HepG2 (cell line): ENCODE measurements around the gene MYOF. TPM values are rescaled to one million over a fixed set of nuclear protein-coding genes. Genes with fewer than 3 reads are reported as not detected.

ENCODE experiments used
- ATAC-seq: fragments of 200-7000 bp; cut with Tn5 transposase; 3 replicates; pipeline ENCODE4 v1.9.1; 2020; ENCODE audit warnings: mild to moderate bottlenecking, moderate library complexity
- BruUV-seq: library from RNA; stranded (reverse); fragments of 400-500 nt; replicated peaks from 2 replicates; lab custom pipeline; 2021; lab: Mats Ljungman, UMichigan
- CTCF ChIA-PET: fragments of 300-600 bp; formaldehyde crosslinking; extraction: SDS; loops from one replicate; lab custom pipeline; 2021; ENCODE audit warnings: low total read pairs, inconsistent platforms, low intra/inter-chr PET ratio; lab: Yijun Ruan, JAX
- POLR2A ChIA-PET: fragments of 350-600 bp; sonication (Branson Sonifier 250); formaldehyde crosslinking; loops from one replicate; lab custom pipeline; 2020; ENCODE audit warnings: antibody characterized with exemption, inconsistent platforms; lab: Yijun Ruan, JAX
- DNase-seq: peaks from one replicate; pipeline ENCODE4 v3.0.0-alpha.2; 2015; ENCODE audit warnings: low spot score
- FAIRE-seq: peaks from 3 replicates; lab custom pipeline; 2011; peaks lifted over from hg19 to GRCh38; lab: Jason Lieb, UNC
- H2AFZ ChIP-seq: one replicate; pipeline ENCODE4 v1.6.1; 2011; ENCODE audit warnings: low read length, inconsistent platforms
- H3K27ac ChIP-seq: fragments of 300-600 bp; 3 replicates; pipeline ENCODE4 v1.8.0; 2011; ENCODE audit warnings: mixed run types, mild to moderate bottlenecking, mixed read lengths, low read length, inconsistent platforms; ENCODE audit not compliant: insufficient read depth; ENCODE audit errors: extremely low read length
- H3K27me3 ChIP-seq, 2 experiments: fragments of 200-600 bp in 1 of 2; 2 replicates in 1 of 2; 3 replicates in 1 of 2; pipeline versions ENCODE4 v1.6.0 to v1.8.0; 2011; ENCODE audit warnings: low read length in 2 of 2, mild to moderate bottlenecking in 2 of 2, moderate library complexity in 2 of 2, inconsistent platforms in 1 of 2; ENCODE audit not compliant: insufficient read depth in 2 of 2, control insufficient read depth in 1 of 2
- H3K36me3 ChIP-seq, 2 experiments: fragments of 200-600 bp in 1 of 2; replicated peaks in 1 of 2; 2 replicates in 1 of 2; 3 replicates in 1 of 2; pipeline versions ENCODE4 v1.5.1 to v1.8.0; 2011; ENCODE audit warnings: low read length in 2 of 2, inconsistent platforms in 1 of 2; ENCODE audit not compliant: insufficient read depth in 2 of 2, control insufficient read depth in 1 of 2
- H3K4me1 ChIP-seq: 2 replicates; pipeline ENCODE4 v1.5.1; 2012; ENCODE audit warnings: low read length, inconsistent platforms; ENCODE audit not compliant: insufficient read depth
- H3K4me2 ChIP-seq: 2 replicates; pipeline ENCODE4 v1.6.0; 2011; ENCODE audit warnings: low read depth, low read length, inconsistent platforms
- H3K4me3 ChIP-seq, 3 experiments: fragments of 200-600 bp in 1 of 3; sonication (generic), shearing (Covaris generic) in 1 of 3; replicated peaks in 1 of 3; 2 replicates each; pipeline ENCODE4 v1.5.1; 2011 to 2016; ENCODE audit warnings: low read length in 3 of 3, inconsistent platforms in 2 of 3, low read depth in 2 of 3, mild to moderate bottlenecking in 2 of 3, control low read depth in 1 of 3, mixed read lengths in 1 of 3; ENCODE audit not compliant: insufficient read depth in 1 of 3
- H3K79me2 ChIP-seq: one replicate; pipeline ENCODE4 v1.6.1; 2011; ENCODE audit warnings: low read length, inconsistent platforms; ENCODE audit not compliant: insufficient read depth
- H3K9ac ChIP-seq: 2 replicates; pipeline ENCODE4 v1.6.0; 2011; ENCODE audit warnings: mild to moderate bottlenecking, low read depth, low read length, inconsistent platforms; ENCODE audit not compliant: insufficient read depth
- H3K9me3 ChIP-seq: 2 replicates; pipeline ENCODE4 v1.5.1; 2012; ENCODE audit warnings: mild to moderate bottlenecking, low read length
- H4K20me1 ChIP-seq: 2 replicates; pipeline ENCODE4 v1.6.0; 2011; ENCODE audit warnings: inconsistent platforms, mild to moderate bottlenecking, low read length, moderate library complexity; ENCODE audit not compliant: insufficient read depth
- CEBPB ChIP-seq: IDR thresholded peaks from 2 replicates; pipeline ENCODE4 v1.6.1; 2011; ENCODE audit warnings: low read depth, low read length, improper control_type of control experiment, borderline replicate concordance
- EED ChIP-seq: sonication (generic); formaldehyde crosslinking; IDR thresholded peaks from 2 replicates; pipeline ENCODE4 v1.5.0; 2020; ENCODE audit warnings: mild to moderate bottlenecking, missing genetic modification reagents
- GATAD1 ChIP-seq: IDR thresholded peaks from 2 replicates; pipeline ENCODE4 v1.6.1; 2016; ENCODE audit warnings: missing genetic modification reagents, missing compliant biosample characterization
- JDP2 ChIP-seq: sonication (generic); formaldehyde crosslinking; IDR thresholded peaks from 2 replicates; pipeline ENCODE4 v1.8.1; 2022; ENCODE audit warnings: missing genetic modification reagents, borderline replicate concordance
- MTA1 ChIP-seq: sonication (generic); formaldehyde crosslinking; IDR thresholded peaks from 2 replicates; pipeline ENCODE4 v1.4.0; 2020; ENCODE audit warnings: missing genetic modification reagents, mild to moderate bottlenecking, borderline replicate concordance
- NFIC ChIP-seq: IDR thresholded peaks from 2 replicates; pipeline ENCODE4 v1.6.1; 2012; ENCODE audit warnings: mild to moderate bottlenecking, low read length, inconsistent platforms
- PAWR ChIP-seq: sonication (generic); formaldehyde crosslinking; IDR thresholded peaks from 2 replicates; pipeline ENCODE4 v1.4.0; 2020; ENCODE audit warnings: missing genetic modification reagents, mild to moderate bottlenecking, borderline replicate concordance
- RBM22 ChIP-seq: fragments of 200-400 bp; formaldehyde crosslinking; optimal IDR thresholded peaks from 2 replicates; pipeline ENCODE3; 2017; ENCODE audit warnings: mild to moderate bottlenecking, low read length, moderate library complexity
- ZNF232 ChIP-seq: sonication (generic); formaldehyde crosslinking; IDR thresholded peaks from 2 replicates; pipeline ENCODE4 v1.4.0; 2020; ENCODE audit warnings: missing genetic modification reagents, borderline replicate concordance
- ZNF720 ChIP-seq: sonication (generic); formaldehyde crosslinking; IDR thresholded peaks from 2 replicates; pipeline ENCODE4 v1.4.0; 2020; ENCODE audit warnings: missing genetic modification reagents
- ZNF749 ChIP-seq: sonication (generic); formaldehyde crosslinking; IDR thresholded peaks from 2 replicates; pipeline ENCODE4 v1.8.0; 2022; ENCODE audit warnings: mild to moderate bottlenecking, missing genetic modification reagents, moderate library complexity, borderline replicate concordance
- ZNF768 ChIP-seq: sonication (generic); formaldehyde crosslinking; IDR thresholded peaks from 2 replicates; pipeline ENCODE4 v1.4.0; 2020; ENCODE audit warnings: missing genetic modification reagents
- WGBS: methylation state at CpG from one replicate; pipeline ENCODE4 v1.1.6; 2017; ENCODE audit warnings: low lambda C conversion rate; 5-methylcytosine and 5-hydroxymethylcytosine counted together
- in situ Hi-C: cut with HindIII; loops from 2 replicates; pipeline ENCODE4 v1.10.0; 2017; ENCODE audit warnings: low pct_unique_long_range_greater_than_20kb; ENCODE audit not compliant: extremely low pct_ligation_motif_present
- intact Hi-C: fragments of 100-400 bp; cut with micrococcal nuclease; formaldehyde crosslinking; loops from one replicate; pipeline ENCODE4 v1.10.0; 2022; ENCODE audit not compliant: unreplicated experiment
- polyA plus RNA-seq, 8 experiments: library from polyadenylated mRNA; depleted of rRNA in 3 of 8; stranded (reverse) in 7 of 8; unstranded in 1 of 8; fragments of >200 nt; fragmentation: Illumina TruSeq in 4 of 8; extraction: Trizol in 4 of 8; gene quantifications; 2 replicates each; pipeline versions ENCODE4 v1.2.1 to v1.2.3, GENCODE V29; 2011 to 2016; ENCODE audit warnings: low read depth in 4 of 8, missing spikeins in 1 of 8, mixed read lengths in 1 of 8; ENCODE audit not compliant: insufficient read depth in 1 of 8
- total RNA-seq, 5 experiments: library from RNA; depleted of rRNA; stranded (reverse); fragments of >200 nt; fragmentation: Illumina TruSeq; extraction: Trizol; gene quantifications; 2 replicates each; pipeline ENCODE4 v1.2.3, GENCODE V29; 2016; ENCODE audit warnings: low read depth in 1 of 5
- TF ChIP-seq, protein P1 (sequence below): sonication (generic); formaldehyde crosslinking; IDR thresholded peaks from 2 replicates; pipeline ENCODE4 v1.5.0; 2020; ENCODE audit warnings: missing genetic modification reagents

MYOF gene
- total and polyA plus RNA-seq, 2 of the 13 experiments (the other 11 are each of a cell fraction or from before 2014, with no cell fraction given), result 0.18 to 0.42 TPM

GRCh38 chr10:93386631-93387369 is 95.3 kb downstream of the MYOF start (continued):
- peak; percentile 71; the same call in 1 of the 2 replicates for TF ChIP-seq CEBPB

DNA sequence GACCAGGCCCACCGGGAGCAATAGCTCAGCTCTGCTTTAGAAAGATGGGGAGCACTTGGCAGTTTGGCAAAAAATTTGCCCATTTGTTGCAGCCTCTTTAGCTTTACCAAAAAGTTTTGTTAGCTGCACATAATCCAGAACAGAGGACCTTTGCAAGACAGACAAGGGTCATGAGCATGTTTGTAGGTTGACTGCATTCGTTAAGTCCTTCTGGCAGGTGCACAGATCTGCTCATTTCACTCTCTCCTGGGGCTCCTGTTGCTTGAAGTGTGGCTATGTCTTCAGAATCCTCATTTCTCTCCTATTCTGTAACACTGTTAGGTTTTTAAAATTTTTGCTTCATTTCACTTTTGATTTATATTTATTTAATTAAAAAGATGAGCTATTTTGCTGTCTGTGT is 96.8 kb downstream of the MYOF start:
- Histone ChIP-seq H3K9me3 (no peaks in the 10 kb centered on the region), H3K4me1 (no peaks in the 10 kb centered on the region), H3K27me3 (no peaks in the 10 kb centered on the region; a peak in 1 of 5 replicates), H2AFZ (no peak overlapping the region), H3K9ac (no peak overlapping the region), H3K36me3 (no peaks in the 10 kb centered on the region), H3K27ac (no peak overlapping the region), H3K4me3 (no peak overlapping the region), H4K20me1 (no peaks in the 10 kb centered on the region), H3K4me2 (no peak overlapping the region), H3K79me2 (no peaks in the 10 kb centered on the region)
- in situ Hi-C loops (no loop called here), intact Hi-C loops (no loop called here)
- FAIRE-seq (no peak), DNase-seq (no peak), ATAC-seq (no peak)
- ChIA-PET CTCF (no interaction called here), POLR2A (no interaction called here)
- no peak for TF ChIP-seq ZNF768 (CRISPR knock-in tag)
- TF ChIP-seq NFIC, result no peak
- no peak for TF ChIP-seq RBM22
- TF ChIP-seq GATAD1 (CRISPR knock-in tag), result no peak
- no peak for TF ChIP-seq ZNF749 (CRISPR knock-in tag)
- no peak for TF ChIP-seq EED (CRISPR knock-in tag)
- no peak for TF ChIP-seq PAWR (CRISPR knock-in tag)
- no peak for TF ChIP-seq ZNF232
- TF ChIP-seq ZNF720, result no peak
- TF ChIP-seq, protein P1, sequence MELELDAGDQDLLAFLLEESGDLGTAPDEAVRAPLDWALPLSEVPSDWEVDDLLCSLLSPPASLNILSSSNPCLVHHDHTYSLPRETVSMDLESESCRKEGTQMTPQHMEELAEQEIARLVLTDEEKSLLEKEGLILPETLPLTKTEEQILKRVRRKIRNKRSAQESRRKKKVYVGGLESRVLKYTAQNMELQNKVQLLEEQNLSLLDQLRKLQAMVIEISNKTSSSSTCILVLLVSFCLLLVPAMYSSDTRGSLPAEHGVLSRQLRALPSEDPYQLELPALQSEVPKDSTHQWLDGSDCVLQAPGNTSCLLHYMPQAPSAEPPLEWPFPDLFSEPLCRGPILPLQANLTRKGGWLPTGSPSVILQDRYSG (CRISPR knock-in tag), result no peak
- no peak for TF ChIP-seq MTA1
- no peak for TF ChIP-seq JDP2 (CRISPR knock-in tag)
- WGBS, result 77% methylated on average over 2 of the region's 2 CpGs
- no TSS peak for BruUV-seq
